Ureter (tissue), 1 donor: ENCODE measurements around the gene KRT32. TPM values are rescaled to one million over a fixed set of nuclear protein-coding genes. Genes with fewer than 3 reads are reported as not detected.

ENCODE experiments used
- DNase-seq: peaks from one replicate; pipeline ENCODE4 v3.0.0-alpha.2; 2020; ENCODE audit warnings: low spot score
- total RNA-seq: library from RNA; stranded (reverse); gene quantifications from one replicate; pipeline ENCODE4 v1.2.4, GENCODE V29; 2023
- donor health status: DM: yes; HTN: yes; CAD: no.

The KRT32 gene
- not detected for total RNA-seq

- DNase-seq: no peak
These were observed at the start of gene KRT32 for GRCh38 chr17:41466988-41467387. KRT32 (minus strand) TSS chr17:41467386; CDS start chr17:41467325, 61 bp downstream.

- DNase-seq: no peak
These were observed 49.7 kb upstream of the KRT32 start for GRCh38 chr17:41516830-41517283.

GRCh38 chr17:41516147-41516829 lies 49.1 kb upstream of the KRT32 start:
- DNase-seq: no peak

GRCh38 chr17:41513168-41513547 lies 46.0 kb upstream of the KRT32 start:
- no peak for DNase-seq

- DNase-seq: no peak
These were observed 45.5 kb upstream of the KRT32 start for GRCh38 chr17:41512546-41513167.

GRCh38 chr17:41511716-41512115 lies 44.5 kb upstream of the KRT32 start:
- no peak for DNase-seq

GRCh38 chr17:41511116-41511515 lies 43.9 kb upstream of the KRT32 start:
- DNase-seq: no peak

- no peak for DNase-seq
These were observed 43.3 kb upstream of the KRT32 start for GRCh38 chr17:41510251-41511065.

- DNase-seq: no peak
These were observed 40.2 kb upstream of the KRT32 start for GRCh38 chr17:41507315-41507880.

GRCh38 chr17:41505809-41506767 lies 38.9 kb upstream of the KRT32 start:
- no peak for DNase-seq

- DNase-seq: peak; percentile 73
These were observed 38.0 kb upstream of the KRT32 start, which contains the start of gene KRT13 for GRCh38 chr17:41505007-41505808. KRT13 (minus strand) TSS chr17:41505612; CDS start chr17:41505550, 62 bp downstream.

- no peak for DNase-seq
These were observed 37.2 kb upstream of the KRT32 start for GRCh38 chr17:41504246-41504977.

GRCh38 chr17:41503202-41503601 lies 36.0 kb upstream of the KRT32 start:
- no peak for DNase-seq

GRCh38 chr17:41500131-41500911 lies 33.1 kb upstream of the KRT32 start:
- DNase-seq: peak; percentile 76

GRCh38 chr17:41499714-41500113 lies 32.5 kb upstream of the KRT32 start:
- no peak for DNase-seq

GRCh38 chr17:41498276-41498675 lies 31.1 kb upstream of the KRT32 start:
- no peak for DNase-seq

GRCh38 chr17:41496803-41497484 lies 29.8 kb upstream of the KRT32 start:
- DNase-seq: peak; percentile 86

GRCh38 chr17:41494524-41494923 lies 27.3 kb upstream of the KRT32 start:
- no peak for DNase-seq
